NB4 (cell line): ENCODE results near the gene PRKACG.
A peak's percentile ranks its signal among the peaks of the same experiment; 100 is the strongest.

Experiments used
- DNase-seq: peaks from one replicate; pipeline ENCODE4 v3.0.0; 2010; ENCODE audit warnings: low read depth
- H3K4me3 ChIP-seq: one replicate; pipeline ENCODE4 v1.5.1; 2011; ENCODE audit warnings: mild to moderate bottlenecking, low read depth, low read length, moderate library complexity
- CTCF ChIP-seq: IDR thresholded peaks from one replicate; pipeline ENCODE4 v1.5.1; 2012; ENCODE audit warnings: low read depth, low read length
- MAX ChIP-seq: IDR thresholded peaks from 2 replicates; pipeline ENCODE4 v1.6.1; 2011; ENCODE audit warnings: low read depth, low read length
- MYC ChIP-seq: IDR thresholded peaks from 2 replicates; pipeline ENCODE4 v1.6.1; 2011; ENCODE audit warnings: low read depth, low read length
- POLR2A ChIP-seq: IDR thresholded peaks from 2 replicates; pipeline ENCODE4 v1.6.1; 2011; ENCODE audit warnings: mild to moderate bottlenecking; ENCODE audit not compliant: insufficient read length; ENCODE audit errors: extremely low read depth

The PRKACG gene

DNA sequence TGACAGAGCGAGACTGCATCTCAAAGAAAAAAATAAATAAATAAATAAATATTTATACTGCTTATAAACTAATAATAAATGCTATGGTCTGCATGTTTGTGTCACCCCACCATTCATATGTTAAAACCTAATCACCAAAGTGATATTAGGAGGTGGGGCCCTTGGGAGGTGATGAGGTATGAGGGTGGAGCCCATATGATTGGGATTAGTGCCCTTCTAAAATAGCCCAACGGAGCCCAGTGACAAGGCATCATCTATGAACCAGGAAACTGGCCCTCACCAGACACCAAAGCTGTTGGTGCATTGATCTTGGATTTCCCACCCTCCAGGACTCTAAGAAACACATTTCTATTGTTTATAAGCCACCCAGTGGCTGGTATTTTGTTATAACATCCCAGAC lies 26.7 kb upstream of the PRKACG start:
- H3K4me3 ChIP-seq = no peak overlapping the region
- no peak for DNase-seq
- TF ChIP-seq CTCF = no peak
- no peak for TF ChIP-seq MAX
- TF ChIP-seq MYC = no peak
- no peak for TF ChIP-seq POLR2A

DNA sequence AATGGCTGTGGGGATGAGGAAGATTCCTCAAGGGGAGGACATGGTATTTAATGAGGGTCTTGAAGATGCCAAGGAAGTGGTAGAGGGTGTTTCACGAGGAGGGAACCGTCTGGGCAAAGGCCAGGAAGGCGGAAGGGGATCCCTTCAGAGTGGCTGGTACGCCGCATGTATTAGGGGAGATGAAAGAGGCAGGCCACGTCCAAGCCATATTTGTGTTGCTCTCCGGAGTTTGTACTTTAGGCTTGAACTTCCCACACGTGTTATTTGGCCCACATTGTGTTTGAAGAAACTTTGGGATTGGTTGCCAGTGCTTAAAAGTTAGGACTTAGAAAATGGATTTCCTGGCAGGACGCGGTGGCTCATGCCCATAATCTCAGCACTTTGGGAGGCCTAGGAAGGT lies 22.9 kb upstream of the PRKACG start:
- TF ChIP-seq POLR2A = no peak
- no peak for TF ChIP-seq MYC
- H3K4me3 ChIP-seq = peak overlapping the region; percentile 85
- DNase-seq = no peak

DNA sequence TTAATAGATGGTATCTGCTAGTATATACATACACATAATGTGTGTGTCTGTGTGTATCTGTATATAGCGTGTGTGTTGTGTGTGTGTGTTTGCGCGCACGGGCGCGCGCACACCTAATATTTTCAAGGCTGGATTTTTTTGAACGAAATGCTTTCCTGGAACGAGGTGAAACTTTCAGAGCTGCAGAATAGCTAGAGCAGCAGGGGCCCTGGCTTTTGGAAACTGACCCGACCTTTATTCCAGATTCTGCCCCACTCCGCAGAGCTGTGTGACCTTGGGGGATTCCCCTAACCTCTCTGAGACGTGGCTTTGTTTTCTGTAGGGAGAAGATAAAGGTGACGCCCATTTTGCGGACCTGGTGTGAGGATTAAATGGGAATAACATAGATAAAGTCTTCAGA lies 22.4 kb upstream of the PRKACG start:
- TF ChIP-seq CTCF = no peak
- no peak for TF ChIP-seq MAX
- no peak for TF ChIP-seq MYC
- no peak for TF ChIP-seq POLR2A
- peak; percentile 18 for DNase-seq
- H3K4me3 ChIP-seq = peak overlapping the region; percentile 85

GRCh38 chr9:69035438-69036308 lies 21.8 kb upstream of the PRKACG start, which contains the start of gene FXN:
Gene FXN, plus strand, starts transcription at chr9:69035752. Its CDS starts 31 bp downstream, at chr9:69035783.
- DNase-seq = peak; percentile 80
- H3K4me3 ChIP-seq = peak within 1 kb of the TSS; percentile 85
- TF ChIP-seq MYC (peak; percentile 88), CTCF (peak; percentile 66), MAX (peak; percentile 55), POLR2A (peak; percentile 32)

DNA sequence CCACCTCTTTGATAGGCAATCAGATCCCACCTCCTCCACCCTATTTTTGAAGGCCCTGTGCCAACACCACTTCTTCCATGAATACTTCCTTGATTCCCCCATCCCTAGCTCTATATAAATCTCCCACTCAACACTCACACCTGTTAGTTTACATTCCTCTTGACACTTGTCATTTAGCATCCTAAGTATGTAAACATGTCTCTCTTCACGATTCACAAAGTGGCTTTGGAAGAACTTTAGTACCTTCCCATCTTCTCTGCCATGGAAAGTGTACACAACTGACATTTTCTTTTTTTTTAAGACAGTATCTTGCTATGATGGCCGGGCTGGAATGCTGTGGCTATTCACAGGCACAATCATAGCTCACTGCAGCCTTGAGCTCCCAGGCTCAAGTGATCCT lies 20.2 kb upstream of the PRKACG start:
- H3K4me3 ChIP-seq = no peak overlapping the region
- TF ChIP-seq MAX (no peak), POLR2A (no peak), CTCF (no peak), MYC (no peak)
- DNase-seq = no peak

DNA sequence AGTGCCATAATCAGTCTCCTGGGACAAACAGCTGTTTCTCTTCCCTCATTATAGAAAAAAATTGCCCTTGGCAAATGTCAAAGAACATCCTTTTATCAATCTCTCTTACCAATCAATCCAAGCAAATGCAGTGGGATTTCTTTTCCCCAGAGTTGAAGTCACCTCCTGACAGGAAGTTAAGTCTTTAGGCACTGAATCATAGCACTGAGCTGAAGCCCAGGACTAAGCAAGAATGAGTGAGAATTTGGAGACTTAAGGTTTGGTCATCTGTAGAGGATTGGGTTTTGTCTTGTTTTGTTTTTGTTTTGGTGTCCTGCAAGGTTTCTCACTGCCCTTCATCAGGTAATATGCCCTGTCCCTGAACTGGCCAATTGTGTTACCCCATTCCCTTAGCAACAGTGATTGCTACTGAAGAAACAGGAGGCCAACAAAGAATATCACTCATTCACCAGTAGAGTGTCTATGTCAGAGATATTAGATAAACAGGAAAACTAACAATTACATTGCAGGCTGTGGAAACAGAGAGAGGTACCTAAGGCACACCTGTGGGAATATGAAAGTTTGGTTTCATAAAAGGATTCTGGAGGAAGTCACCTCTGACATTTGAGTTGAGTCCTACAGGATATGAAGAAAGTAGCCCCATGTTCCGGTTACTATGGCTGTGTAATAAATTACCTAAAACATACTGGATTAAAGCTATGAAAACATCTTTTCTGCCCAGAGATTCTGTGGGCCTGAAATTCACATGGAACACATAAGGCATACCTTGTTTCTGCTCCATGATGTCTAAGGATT lies 17.1 kb upstream of the PRKACG start:
- no peak overlapping the region for H3K4me3 ChIP-seq
- TF ChIP-seq CTCF = no peak
- TF ChIP-seq POLR2A = no peak
- no peak for TF ChIP-seq MYC
- no peak for TF ChIP-seq MAX
- no peak for DNase-seq
